K562 (cell line): ENCODE measurements around the gene COMMD8. TPM values are rescaled to one million over a fixed set of nuclear protein-coding genes. Genes with fewer than 3 reads are reported as not detected.

ENCODE experiments used
- ATAC-seq: fragments of 200-7000 bp; cut with Tn5 transposase; 3 replicates; pipeline ENCODE4 v1.9.1; 2020; ENCODE audit warnings: moderate library complexity
- BruUV-seq: library from RNA; stranded (reverse); fragments of 400-500 nt; replicated peaks from 2 replicates; lab custom pipeline; 2021; lab: Mats Ljungman, UMichigan
- CTCF ChIA-PET: fragments of 300-600 bp; formaldehyde crosslinking; extraction: SDS; loops from one replicate; lab custom pipeline; 2021; ENCODE audit warnings: low intra/inter-chr PET ratio; lab: Yijun Ruan, JAX
- POLR2A ChIA-PET: fragments of 300-600, 350-650 bp; sonication (Branson Sonifier 250); formaldehyde crosslinking; extraction: SDS; loops from one replicate; lab custom pipeline; 2021; ENCODE audit warnings: antibody characterized with exemption, inconsistent platforms; lab: Yijun Ruan, JAX
- DNase-seq, 4 experiments: peaks; one replicate each; pipeline versions ENCODE4 v3.0.0 to v3.0.0-alpha.2; 2011 to 2018; ENCODE audit warnings: low spot score in 3 of 4, mixed read lengths in 3 of 4; ENCODE audit errors: extremely low read depth in 1 of 4
- FAIRE-seq: peaks from 2 replicates; lab custom pipeline; 2011; peaks lifted over from hg19 to GRCh38; lab: Jason Lieb, UNC
- H2AFZ ChIP-seq: 2 replicates; pipeline ENCODE4 v1.6.0; 2011; ENCODE audit warnings: low read depth, low read length, control low read depth, inconsistent platforms
- H3K27ac ChIP-seq: fragments of 200-600 bp; 3 replicates; pipeline ENCODE4 v1.8.0; 2011; ENCODE audit warnings: low read depth, mild to moderate bottlenecking, control low read depth, inconsistent platforms, low read length, moderate library complexity, mixed read lengths; ENCODE audit errors: extremely low read depth
- H3K27me3 ChIP-seq, 2 experiments: fragments of 300-600 bp in 1 of 2; 2 replicates in 1 of 2; 3 replicates in 1 of 2; pipeline versions ENCODE4 v1.6.0 to v1.8.0; 2011; ENCODE audit warnings: inconsistent platforms in 2 of 2, low read length in 2 of 2, mild to moderate bottlenecking in 1 of 2, mixed read lengths in 1 of 2, moderate library complexity in 1 of 2; ENCODE audit not compliant: control insufficient read depth in 2 of 2, insufficient read depth in 2 of 2
- H3K36me3 ChIP-seq: fragments of 300-600 bp; 3 replicates; pipeline ENCODE4 v1.8.0; 2011; ENCODE audit warnings: mild to moderate bottlenecking, low read length, inconsistent platforms; ENCODE audit not compliant: control insufficient read depth, insufficient read depth
- H3K4me1 ChIP-seq, 2 experiments: fragments of 200-600 bp in 1 of 2; replicated peaks in 1 of 2; 2 replicates in 1 of 2; 3 replicates in 1 of 2; pipeline versions ENCODE4 v1.5.1 to v1.8.0; 2011; ENCODE audit warnings: inconsistent platforms in 2 of 2, low read length in 2 of 2, mild to moderate bottlenecking in 1 of 2, mixed read lengths in 1 of 2, moderate library complexity in 1 of 2; ENCODE audit not compliant: control insufficient read depth in 2 of 2, insufficient read depth in 2 of 2
- H3K4me2 ChIP-seq: 2 replicates; pipeline ENCODE4 v1.6.1; 2011; ENCODE audit warnings: low read length, control low read depth, inconsistent platforms, mixed read lengths; ENCODE audit not compliant: insufficient read depth
- H3K4me3 ChIP-seq: fragments of 200-600 bp; sonication (generic), shearing (Covaris generic); 2 replicates; pipeline ENCODE4 v1.5.1; 2016; ENCODE audit warnings: control low read depth, inconsistent platforms
- H3K79me2 ChIP-seq: fragments of 200-600 bp; 3 replicates; pipeline ENCODE4 v1.8.0; 2011; ENCODE audit warnings: low read length, inconsistent platforms; ENCODE audit not compliant: control insufficient read depth, insufficient read depth
- H3K9ac ChIP-seq, 2 experiments: 2 replicates each; pipeline versions ENCODE4 v1.6.0 to v1.6.1; 2011; ENCODE audit warnings: low read depth in 2 of 2, low read length in 2 of 2, control low read depth in 1 of 2, inconsistent platforms in 1 of 2, mild to moderate bottlenecking in 1 of 2, mixed read lengths in 1 of 2; ENCODE audit not compliant: insufficient read depth in 1 of 2
- H3K9me1 ChIP-seq: one replicate; pipeline ENCODE4 v1.6.0; 2011; ENCODE audit warnings: inconsistent platforms, mild to moderate bottlenecking, low read length, moderate library complexity; ENCODE audit not compliant: control insufficient read depth, insufficient read depth
- H3K9me3 ChIP-seq: replicated peaks from 2 replicates; pipeline ENCODE4 v1.5.1; 2011; ENCODE audit warnings: low read depth, low read length, inconsistent platforms; ENCODE audit not compliant: control insufficient read depth, insufficient read depth
- H4K20me1 ChIP-seq: replicated peaks from 2 replicates; pipeline ENCODE4 v1.6.1; 2011; ENCODE audit warnings: low read length, inconsistent platforms, mixed read lengths; ENCODE audit not compliant: control insufficient read depth, insufficient read depth
- BCL6 ChIP-seq: fragments of 250-450 bp; sonication (Bioruptor Pico); IDR thresholded peaks from 2 replicates; pipeline ENCODE4 v1.4.0; 2020
- CBX5 ChIP-seq: IDR thresholded peaks from 2 replicates; pipeline ENCODE4 v1.6.1; 2014; ENCODE audit warnings: low read depth, borderline replicate concordance
- GATA2 ChIP-seq: sonication (generic); formaldehyde crosslinking; IDR thresholded peaks from 2 replicates; pipeline ENCODE4 v1.4.0; 2020; ENCODE audit warnings: mild to moderate bottlenecking, missing genetic modification reagents
- HMG20A ChIP-seq: fragments of 450-650 bp; formaldehyde crosslinking; conservative IDR thresholded peaks from 2 replicates; pipeline ENCODE4 v1.4.0; 2020; ENCODE audit warnings: mild to moderate bottlenecking, mixed read lengths
- MLLT1 ChIP-seq, 2 experiments: fragments of 450-650 bp; IDR thresholded peaks; 2 replicates each; pipeline ENCODE4 v1.6.1; 2016
- PCBP1 ChIP-seq: fragments of 200-400 bp; formaldehyde crosslinking; IDR thresholded peaks from 2 replicates; pipeline ENCODE4 v1.6.1; 2018; ENCODE audit warnings: mild to moderate bottlenecking, low read depth, low read length; ENCODE audit not compliant: poor library complexity, severe bottlenecking
- THRA ChIP-seq: fragments of 450-650 bp; IDR thresholded peaks from 2 replicates; pipeline ENCODE4 v1.6.1; 2017; ENCODE audit warnings: mild to moderate bottlenecking, moderate library complexity
- WGBS: fragments of 100-300 bp; shearing (Covaris generic); methylation state at CpG from one replicate; pipeline ENCODE4 v1.1.6; 2016; ENCODE audit warnings: low coverage, mixed read lengths; ENCODE audit not compliant: insufficient coverage; ENCODE audit errors: missing lambda C conversion rate; 5-methylcytosine and 5-hydroxymethylcytosine counted together
- in situ Hi-C: fragments of 300-500 bp; cut with MboI; formaldehyde crosslinking; loops from 4 replicates; pipeline ENCODE4 v1.15.0; 2018; ENCODE audit warnings: inconsistent platforms, mixed read lengths
- intact Hi-C: fragments of 100-400 bp; cut with micrococcal nuclease; formaldehyde crosslinking; loops from 2 replicates; pipeline ENCODE4 v1.14.2; 2022
- polyA plus RNA-seq, 8 experiments: library from polyadenylated mRNA; depleted of rRNA in 4 of 8; stranded (reverse) in 5 of 8; unstranded in 3 of 8; fragments of >200 nt; fragmentation: Nextera tagmentation in 2 of 8; fragmentation: Illumina TruSeq in 1 of 8; extraction: Ambion mirVana in 2 of 8; extraction: Trizol in 1 of 8; gene quantifications; 2 replicates each; pipeline versions ENCODE4 v1.2.1 to v1.2.3, GENCODE V29; 2011 to 2014; ENCODE audit warnings: inconsistent platforms in 1 of 8, missing spikeins in 1 of 8
- total RNA-seq, 7 experiments: library from RNA; depleted of rRNA in 6 of 7; stranded (reverse); fragments of >200 nt in 6 of 7; fragmentation: Illumina TruSeq in 2 of 7; extraction: Trizol in 2 of 7; gene quantifications; 2 replicates each; pipeline versions ENCODE4 v1.2.1 to v1.2.3, GENCODE V29; 2011 to 2021; ENCODE audit warnings: low replicate concordance in 1 of 7

Gene COMMD8
- total and polyA plus RNA-seq, 9 of the 15 experiments (the other 6 are each of a cell fraction or from before 2014, with no cell fraction given), result 7.6 to 41.0 (median 13.1) TPM

- Histone ChIP-seq H3K9ac (no peak overlapping the region), H3K27ac (no peak overlapping the region), H3K36me3 (no peaks in the 10 kb centered on the region), H3K9me3 (no peaks in the 10 kb centered on the region), H3K4me3 (no peak overlapping the region), H3K27me3 (no peaks in the 10 kb centered on the region), H3K4me1 (peaks cover 0 to 2% of the 10 kb centered on the region in 2 experiments; a peak in 1 of 5 replicates), H3K79me2 (no peaks in the 10 kb centered on the region), H2AFZ (no peak overlapping the region), H3K4me2 (no peak overlapping the region), H4K20me1 (no peaks in the 10 kb centered on the region), H3K9me1 (no peaks in the 10 kb centered on the region)
- BruUV-seq, result no TSS peak
- ChIA-PET POLR2A (no interaction called here), CTCF (no interaction called here)
- 0% methylated on average over 2 of the region's 2 CpGs for WGBS
- intact Hi-C loops, result no loop called here
- in situ Hi-C loops, result no loop called here
- ATAC-seq (no peak), DNase-seq (no peak), FAIRE-seq (no peak)
- TF ChIP-seq PCBP1 (no peak), GATA2 (CRISPR knock-in tag) (no peak), MLLT1 (IDR thresholded peaks at IDR 0.05) (no peak), HMG20A (CRISPR knock-in tag) (no peak), CBX5 (no peak), THRA (no peak), BCL6 (CRISPR knock-in tag) (no peak)
These were observed 35.6 kb downstream of the COMMD8 start for GRCh38 chr4:47427935-47428334.
